ENCODE measurements around the gene BUD31.

BUD31 gene

DNA sequence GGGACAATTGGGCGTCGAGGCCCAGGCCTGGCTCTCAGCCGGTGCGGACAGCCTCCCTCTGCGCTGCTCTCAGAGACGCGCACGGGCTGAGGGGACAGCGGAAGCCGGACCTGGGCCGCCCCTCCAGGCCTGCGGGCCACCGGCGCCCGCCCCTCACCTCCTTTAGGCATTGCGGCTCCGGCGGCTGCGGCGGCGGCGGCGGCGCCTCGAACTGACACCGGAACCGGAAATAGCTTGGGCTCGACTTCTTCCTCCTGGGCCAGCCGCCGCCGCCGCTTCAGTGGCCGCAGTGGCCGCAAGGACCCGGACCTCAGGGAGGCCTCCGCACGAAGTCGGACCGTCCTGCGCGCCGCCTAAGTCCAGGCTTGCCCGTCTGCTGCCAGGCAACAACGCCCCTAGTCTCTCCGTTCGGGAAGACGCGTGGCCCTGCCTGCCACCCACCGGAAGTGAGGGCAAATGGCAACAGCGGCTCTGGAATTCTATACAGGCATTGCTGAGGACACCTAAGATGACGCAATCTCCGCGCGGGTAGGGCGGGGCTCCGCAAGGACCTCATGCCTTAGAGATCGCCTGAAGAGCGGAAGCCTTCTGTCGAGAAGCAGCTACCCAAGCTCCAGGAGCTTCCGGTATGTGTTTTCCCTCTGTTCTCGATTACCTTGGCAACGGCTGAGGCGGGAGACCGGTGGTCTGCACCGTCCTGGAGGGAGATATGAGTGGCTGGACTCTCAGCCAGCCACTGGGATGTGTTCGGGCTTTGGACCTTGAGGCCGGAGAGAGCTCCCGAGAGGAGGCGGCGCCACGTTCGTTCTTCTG, at the start of gene BUD31, which contains the start of gene PDAP1:
BUD31 (plus strand) TSS at position 591 of the 813 bp plus-strand sequence. CDS start 2,124 bp downstream, outside the sequence.
PDAP1 (minus strand) TSS at position 219 of the 813 bp plus-strand sequence; CDS start at position 170, 49 bp downstream.
- peak within 1 kb of the TSS; percentile 93 for H3K4me3 ChIP-seq (ENCODE audit: low read depth, low read length)
- TF ChIP-seq, protein P1, sequence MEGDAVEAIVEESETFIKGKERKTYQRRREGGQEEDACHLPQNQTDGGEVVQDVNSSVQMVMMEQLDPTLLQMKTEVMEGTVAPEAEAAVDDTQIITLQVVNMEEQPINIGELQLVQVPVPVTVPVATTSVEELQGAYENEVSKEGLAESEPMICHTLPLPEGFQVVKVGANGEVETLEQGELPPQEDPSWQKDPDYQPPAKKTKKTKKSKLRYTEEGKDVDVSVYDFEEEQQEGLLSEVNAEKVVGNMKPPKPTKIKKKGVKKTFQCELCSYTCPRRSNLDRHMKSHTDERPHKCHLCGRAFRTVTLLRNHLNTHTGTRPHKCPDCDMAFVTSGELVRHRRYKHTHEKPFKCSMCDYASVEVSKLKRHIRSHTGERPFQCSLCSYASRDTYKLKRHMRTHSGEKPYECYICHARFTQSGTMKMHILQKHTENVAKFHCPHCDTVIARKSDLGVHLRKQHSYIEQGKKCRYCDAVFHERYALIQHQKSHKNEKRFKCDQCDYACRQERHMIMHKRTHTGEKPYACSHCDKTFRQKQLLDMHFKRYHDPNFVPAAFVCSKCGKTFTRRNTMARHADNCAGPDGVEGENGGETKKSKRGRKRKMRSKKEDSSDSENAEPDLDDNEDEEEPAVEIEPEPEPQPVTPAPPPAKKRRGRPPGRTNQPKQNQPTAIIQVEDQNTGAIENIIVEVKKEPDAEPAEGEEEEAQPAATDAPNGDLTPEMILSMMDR (IDR thresholded peaks at IDR 0.05; ENCODE audit: low read depth, low read length), result no peak

DNA sequence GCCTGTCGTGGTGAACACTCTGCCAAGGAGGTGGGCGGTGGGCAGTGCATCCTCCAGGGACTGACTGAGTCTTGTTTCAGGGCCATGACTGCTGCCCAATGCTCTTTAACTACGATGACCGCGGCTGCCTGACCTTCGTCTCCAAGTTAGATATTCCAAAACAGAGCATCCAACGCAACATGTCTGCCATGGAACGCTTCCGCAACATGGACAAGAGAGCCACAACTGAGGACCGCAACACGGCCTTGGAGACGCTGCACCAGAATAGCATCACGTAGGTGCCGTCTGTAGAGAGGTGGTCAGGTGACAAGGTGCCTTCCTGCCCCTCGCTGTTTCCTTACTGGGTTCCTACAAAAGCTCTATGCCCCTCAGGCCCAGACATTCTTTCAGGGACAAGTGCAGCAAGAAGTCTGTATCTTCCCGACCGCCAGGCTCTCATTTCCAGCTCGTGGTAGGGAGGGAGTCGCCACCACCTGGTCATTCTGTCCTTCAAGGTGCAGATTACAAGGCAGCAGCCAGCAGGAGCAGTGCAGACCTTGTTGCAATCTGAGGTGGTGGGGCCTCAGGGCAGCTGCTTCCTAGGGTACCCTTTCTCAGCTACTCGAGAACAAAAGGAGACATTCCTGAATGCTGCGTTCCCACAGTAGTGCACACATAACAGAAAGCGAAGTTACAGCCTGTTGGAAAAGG, 49.2 kb upstream of the BUD31 start:
- no peak overlapping the region for H3K4me3 ChIP-seq (ENCODE audit: low read depth, low read length)
- TF ChIP-seq, protein P1 (IDR thresholded peaks at IDR 0.05; ENCODE audit: low read depth, low read length), result no peak

DNA sequence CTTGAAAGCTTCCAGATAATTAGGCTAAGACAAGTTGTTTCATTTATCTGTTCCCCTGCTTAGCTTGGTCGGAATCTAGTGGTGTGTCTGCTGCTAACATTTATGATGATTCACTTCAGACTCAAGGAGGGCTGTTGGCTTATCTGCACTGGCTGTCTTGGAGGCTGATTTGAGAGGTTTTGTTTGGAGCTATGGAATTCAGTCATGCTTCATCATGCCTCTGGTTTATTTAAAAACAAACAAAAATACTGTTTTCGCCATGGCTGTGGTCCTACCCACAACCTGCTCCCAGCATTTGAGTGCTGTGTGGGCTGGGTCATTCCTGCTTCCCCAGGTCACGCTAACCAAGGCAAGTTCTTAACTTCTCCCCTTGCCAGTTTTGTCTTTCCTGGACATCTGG, 46.0 kb upstream of the BUD31 start:
- H3K4me3 ChIP-seq (ENCODE audit: low read depth, low read length), result no peak overlapping the region
- TF ChIP-seq, protein P1 (IDR thresholded peaks at IDR 0.05; ENCODE audit: low read depth, low read length), result no peak

DNA sequence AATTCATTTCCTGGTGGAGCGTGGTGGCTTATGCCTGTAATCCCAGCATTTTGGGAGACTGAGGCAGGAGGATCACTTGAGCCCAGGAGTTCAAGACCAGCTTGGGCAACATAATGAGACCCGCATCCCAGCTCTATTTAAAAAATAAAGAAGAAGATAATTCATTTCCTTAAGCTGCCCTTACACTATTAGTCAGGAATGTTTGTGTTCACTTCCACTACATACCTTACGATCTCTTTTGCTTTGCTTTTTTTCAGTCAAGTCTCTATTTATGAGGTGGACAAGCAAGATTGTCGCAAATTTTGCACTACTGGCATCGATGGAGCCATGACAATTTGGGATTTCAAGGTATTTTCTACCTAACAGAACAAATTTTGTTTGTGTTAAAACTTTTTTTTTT, 45.5 kb upstream of the BUD31 start:
- TF ChIP-seq, protein P1 (IDR thresholded peaks at IDR 0.05; ENCODE audit: low read depth, low read length), result no peak
- H3K4me3 ChIP-seq (ENCODE audit: low read depth, low read length), result no peak overlapping the region

- TF ChIP-seq, protein P1 (IDR thresholded peaks at IDR 0.05; ENCODE audit: low read depth, low read length), result peak; percentile 26
- H3K4me3 ChIP-seq (ENCODE audit: low read depth, low read length), result no peak overlapping the region
These were observed 43.2 kb upstream of the BUD31 start for GRCh38 chr7:99365318-99366141.

DNA sequence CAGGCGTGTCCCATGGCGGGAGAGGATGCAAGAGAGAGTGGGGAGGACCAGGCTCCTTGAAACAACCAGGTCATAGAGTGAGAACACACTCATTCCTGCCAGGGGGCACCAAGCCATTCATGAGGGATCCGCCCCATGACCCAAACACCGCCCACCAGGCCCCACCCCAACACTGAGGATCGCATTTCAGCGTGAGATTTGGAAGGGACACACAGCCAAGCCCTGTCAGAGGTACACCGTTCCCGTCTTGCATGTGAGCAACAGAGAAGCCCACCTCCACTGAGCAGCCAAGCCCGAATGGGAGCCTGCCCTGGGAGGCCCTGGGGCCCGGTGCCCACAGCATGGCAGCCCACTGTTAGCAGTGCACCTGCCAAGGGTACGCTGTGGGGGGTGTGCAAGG, 42.1 kb upstream of the BUD31 start:
- no peak overlapping the region for H3K4me3 ChIP-seq (ENCODE audit: low read depth, low read length)
- TF ChIP-seq, protein P1 (IDR thresholded peaks at IDR 0.05; ENCODE audit: low read depth, low read length), result no peak

Measured in WI38 (cell line).